Panc1 (cell line): Measurements from ENCODE around the gene TP53BP1.

ENCODE experiments used
- POLR2AphosphoS5 ChIP-seq: IDR thresholded peaks from 2 replicates; pipeline ENCODE4 v1.6.1; 2012; ENCODE audit warnings: mild to moderate bottlenecking, low read depth, low read length, moderate library complexity
- TF ChIP-seq, protein P1 (sequence below): fragments of 450-650 bp; IDR thresholded peaks from 2 replicates; pipeline ENCODE4 v1.5.1; 2017; ENCODE audit warnings: mild to moderate bottlenecking
- TF ChIP-seq, protein P2 (sequence below), 2 experiments: IDR thresholded peaks; 2 replicates each; pipeline ENCODE4 v1.6.1; 2011 to 2012; ENCODE audit warnings: low read depth in 2 of 2, control low read depth in 1 of 2, low read length in 1 of 2, mild to moderate bottlenecking in 1 of 2, moderate library complexity in 1 of 2; ENCODE audit not compliant: insufficient read depth in 1 of 2

DNA sequence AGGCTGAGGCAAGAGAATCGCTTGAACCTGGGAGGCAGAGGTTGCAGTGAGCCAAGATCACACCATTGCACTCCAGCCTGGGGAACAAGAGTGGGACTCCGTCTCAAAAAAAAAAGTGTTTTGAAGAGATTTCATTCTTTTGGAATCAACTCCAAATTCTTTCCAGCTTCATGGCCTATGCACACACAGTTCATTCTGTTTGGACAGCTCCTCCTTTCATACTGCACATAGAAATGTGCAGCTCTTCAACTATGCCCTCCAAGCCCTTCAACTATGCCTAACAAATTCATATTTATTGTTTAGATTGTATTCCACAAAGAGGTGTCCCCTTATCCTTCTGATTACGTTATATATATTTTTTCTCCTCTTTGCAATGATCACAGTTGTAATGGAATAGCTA lies 4.2 kb downstream of the TP53BP1 start:
- TF ChIP-seq, protein P1, sequence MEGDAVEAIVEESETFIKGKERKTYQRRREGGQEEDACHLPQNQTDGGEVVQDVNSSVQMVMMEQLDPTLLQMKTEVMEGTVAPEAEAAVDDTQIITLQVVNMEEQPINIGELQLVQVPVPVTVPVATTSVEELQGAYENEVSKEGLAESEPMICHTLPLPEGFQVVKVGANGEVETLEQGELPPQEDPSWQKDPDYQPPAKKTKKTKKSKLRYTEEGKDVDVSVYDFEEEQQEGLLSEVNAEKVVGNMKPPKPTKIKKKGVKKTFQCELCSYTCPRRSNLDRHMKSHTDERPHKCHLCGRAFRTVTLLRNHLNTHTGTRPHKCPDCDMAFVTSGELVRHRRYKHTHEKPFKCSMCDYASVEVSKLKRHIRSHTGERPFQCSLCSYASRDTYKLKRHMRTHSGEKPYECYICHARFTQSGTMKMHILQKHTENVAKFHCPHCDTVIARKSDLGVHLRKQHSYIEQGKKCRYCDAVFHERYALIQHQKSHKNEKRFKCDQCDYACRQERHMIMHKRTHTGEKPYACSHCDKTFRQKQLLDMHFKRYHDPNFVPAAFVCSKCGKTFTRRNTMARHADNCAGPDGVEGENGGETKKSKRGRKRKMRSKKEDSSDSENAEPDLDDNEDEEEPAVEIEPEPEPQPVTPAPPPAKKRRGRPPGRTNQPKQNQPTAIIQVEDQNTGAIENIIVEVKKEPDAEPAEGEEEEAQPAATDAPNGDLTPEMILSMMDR: no peak
- TF ChIP-seq, protein P2, sequence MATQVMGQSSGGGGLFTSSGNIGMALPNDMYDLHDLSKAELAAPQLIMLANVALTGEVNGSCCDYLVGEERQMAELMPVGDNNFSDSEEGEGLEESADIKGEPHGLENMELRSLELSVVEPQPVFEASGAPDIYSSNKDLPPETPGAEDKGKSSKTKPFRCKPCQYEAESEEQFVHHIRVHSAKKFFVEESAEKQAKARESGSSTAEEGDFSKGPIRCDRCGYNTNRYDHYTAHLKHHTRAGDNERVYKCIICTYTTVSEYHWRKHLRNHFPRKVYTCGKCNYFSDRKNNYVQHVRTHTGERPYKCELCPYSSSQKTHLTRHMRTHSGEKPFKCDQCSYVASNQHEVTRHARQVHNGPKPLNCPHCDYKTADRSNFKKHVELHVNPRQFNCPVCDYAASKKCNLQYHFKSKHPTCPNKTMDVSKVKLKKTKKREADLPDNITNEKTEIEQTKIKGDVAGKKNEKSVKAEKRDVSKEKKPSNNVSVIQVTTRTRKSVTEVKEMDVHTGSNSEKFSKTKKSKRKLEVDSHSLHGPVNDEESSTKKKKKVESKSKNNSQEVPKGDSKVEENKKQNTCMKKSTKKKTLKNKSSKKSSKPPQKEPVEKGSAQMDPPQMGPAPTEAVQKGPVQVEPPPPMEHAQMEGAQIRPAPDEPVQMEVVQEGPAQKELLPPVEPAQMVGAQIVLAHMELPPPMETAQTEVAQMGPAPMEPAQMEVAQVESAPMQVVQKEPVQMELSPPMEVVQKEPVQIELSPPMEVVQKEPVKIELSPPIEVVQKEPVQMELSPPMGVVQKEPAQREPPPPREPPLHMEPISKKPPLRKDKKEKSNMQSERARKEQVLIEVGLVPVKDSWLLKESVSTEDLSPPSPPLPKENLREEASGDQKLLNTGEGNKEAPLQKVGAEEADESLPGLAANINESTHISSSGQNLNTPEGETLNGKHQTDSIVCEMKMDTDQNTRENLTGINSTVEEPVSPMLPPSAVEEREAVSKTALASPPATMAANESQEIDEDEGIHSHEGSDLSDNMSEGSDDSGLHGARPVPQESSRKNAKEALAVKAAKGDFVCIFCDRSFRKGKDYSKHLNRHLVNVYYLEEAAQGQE (IDR thresholded peaks at IDR 0.05; ENCODE audit: insufficient read depth in 1 of 2, low read depth in 2 of 2, low read length in 1 of 2): peak in 1 of 2 experiments; percentile 46; a peak in 1 of 4 replicates
- no peak for TF ChIP-seq POLR2AphosphoS5
